K562 (cell line): ENCODE results near the gene JPT2. TPM values are rescaled to one million over a fixed set of nuclear protein-coding genes. Genes with fewer than 3 reads are reported as not detected.

ENCODE experiments used
- ATAC-seq: fragments of 200-7000 bp; cut with Tn5 transposase; 3 replicates; pipeline ENCODE4 v1.9.1; 2020; ENCODE audit warnings: moderate library complexity
- BruUV-seq: library from RNA; stranded (reverse); fragments of 400-500 nt; replicated peaks from 2 replicates; lab custom pipeline; 2021; lab: Mats Ljungman, UMichigan
- CTCF ChIA-PET: fragments of 300-600 bp; formaldehyde crosslinking; extraction: SDS; loops from one replicate; lab custom pipeline; 2021; ENCODE audit warnings: low intra/inter-chr PET ratio; lab: Yijun Ruan, JAX
- POLR2A ChIA-PET: fragments of 300-600, 350-650 bp; sonication (Branson Sonifier 250); formaldehyde crosslinking; extraction: SDS; loops from one replicate; lab custom pipeline; 2021; ENCODE audit warnings: antibody characterized with exemption, inconsistent platforms; lab: Yijun Ruan, JAX
- DNase-seq, 4 experiments: peaks; one replicate each; pipeline versions ENCODE4 v3.0.0 to v3.0.0-alpha.2; 2011 to 2018; ENCODE audit warnings: low spot score in 3 of 4, mixed read lengths in 3 of 4; ENCODE audit errors: extremely low read depth in 1 of 4
- FAIRE-seq: peaks from 2 replicates; lab custom pipeline; 2011; peaks lifted over from hg19 to GRCh38; lab: Jason Lieb, UNC
- H2AFZ ChIP-seq: 2 replicates; pipeline ENCODE4 v1.6.0; 2011; ENCODE audit warnings: low read depth, low read length, control low read depth, inconsistent platforms
- H3K27ac ChIP-seq: fragments of 200-600 bp; 3 replicates; pipeline ENCODE4 v1.8.0; 2011; ENCODE audit warnings: low read depth, mild to moderate bottlenecking, control low read depth, inconsistent platforms, low read length, moderate library complexity, mixed read lengths; ENCODE audit errors: extremely low read depth
- H3K27me3 ChIP-seq, 2 experiments: fragments of 300-600 bp in 1 of 2; 2 replicates in 1 of 2; 3 replicates in 1 of 2; pipeline versions ENCODE4 v1.6.0 to v1.8.0; 2011; ENCODE audit warnings: inconsistent platforms in 2 of 2, low read length in 2 of 2, mild to moderate bottlenecking in 1 of 2, mixed read lengths in 1 of 2, moderate library complexity in 1 of 2; ENCODE audit not compliant: control insufficient read depth in 2 of 2, insufficient read depth in 2 of 2
- H3K36me3 ChIP-seq: fragments of 300-600 bp; 3 replicates; pipeline ENCODE4 v1.8.0; 2011; ENCODE audit warnings: mild to moderate bottlenecking, low read length, inconsistent platforms; ENCODE audit not compliant: control insufficient read depth, insufficient read depth
- H3K4me1 ChIP-seq, 2 experiments: fragments of 200-600 bp in 1 of 2; replicated peaks in 1 of 2; 2 replicates in 1 of 2; 3 replicates in 1 of 2; pipeline versions ENCODE4 v1.5.1 to v1.8.0; 2011; ENCODE audit warnings: inconsistent platforms in 2 of 2, low read length in 2 of 2, mild to moderate bottlenecking in 1 of 2, mixed read lengths in 1 of 2, moderate library complexity in 1 of 2; ENCODE audit not compliant: control insufficient read depth in 2 of 2, insufficient read depth in 2 of 2
- H3K4me2 ChIP-seq: 2 replicates; pipeline ENCODE4 v1.6.1; 2011; ENCODE audit warnings: low read length, control low read depth, inconsistent platforms, mixed read lengths; ENCODE audit not compliant: insufficient read depth
- H3K4me3 ChIP-seq: fragments of 200-600 bp; sonication (generic), shearing (Covaris generic); 2 replicates; pipeline ENCODE4 v1.5.1; 2016; ENCODE audit warnings: control low read depth, inconsistent platforms
- H3K79me2 ChIP-seq: fragments of 200-600 bp; 3 replicates; pipeline ENCODE4 v1.8.0; 2011; ENCODE audit warnings: low read length, inconsistent platforms; ENCODE audit not compliant: control insufficient read depth, insufficient read depth
- H3K9ac ChIP-seq, 2 experiments: 2 replicates each; pipeline versions ENCODE4 v1.6.0 to v1.6.1; 2011; ENCODE audit warnings: low read depth in 2 of 2, low read length in 2 of 2, control low read depth in 1 of 2, inconsistent platforms in 1 of 2, mild to moderate bottlenecking in 1 of 2, mixed read lengths in 1 of 2; ENCODE audit not compliant: insufficient read depth in 1 of 2
- H3K9me1 ChIP-seq: one replicate; pipeline ENCODE4 v1.6.0; 2011; ENCODE audit warnings: inconsistent platforms, mild to moderate bottlenecking, low read length, moderate library complexity; ENCODE audit not compliant: control insufficient read depth, insufficient read depth
- H3K9me3 ChIP-seq: replicated peaks from 2 replicates; pipeline ENCODE4 v1.5.1; 2011; ENCODE audit warnings: low read depth, low read length, inconsistent platforms; ENCODE audit not compliant: control insufficient read depth, insufficient read depth
- H4K20me1 ChIP-seq: replicated peaks from 2 replicates; pipeline ENCODE4 v1.6.1; 2011; ENCODE audit warnings: low read length, inconsistent platforms, mixed read lengths; ENCODE audit not compliant: control insufficient read depth, insufficient read depth
- EP300 ChIP-seq: IDR thresholded peaks from 2 replicates; pipeline ENCODE4 v1.6.1; 2012; ENCODE audit warnings: low read length, improper control_type of control experiment
- GTF2B ChIP-seq: IDR thresholded peaks from 2 replicates; pipeline ENCODE4 v1.6.1; 2011; ENCODE audit not compliant: insufficient read length; ENCODE audit errors: extremely low read depth
- HOMEZ ChIP-seq: fragments of 250-450 bp; sonication (Bioruptor Pico); IDR thresholded peaks from 2 replicates; pipeline ENCODE4 v1.4.0; 2020; ENCODE audit warnings: mild to moderate bottlenecking, moderate library complexity
- JUNB ChIP-seq: fragments of 450-650 bp; formaldehyde crosslinking; conservative IDR thresholded peaks from 2 replicates; pipeline ENCODE4 v1.4.0; 2020; ENCODE audit warnings: mild to moderate bottlenecking
- NFE2 ChIP-seq: IDR thresholded peaks from 2 replicates; pipeline ENCODE4 v1.6.1; 2014; ENCODE audit warnings: antibody characterized with exemption, low read depth
- NFIC ChIP-seq: fragments of 450-650 bp; IDR thresholded peaks from 2 replicates; pipeline ENCODE4 v1.6.1; 2017; ENCODE audit warnings: mild to moderate bottlenecking, inconsistent platforms
- PTTG1 ChIP-seq: fragments of 450-650 bp; IDR thresholded peaks from 2 replicates; pipeline ENCODE4 v1.6.1; 2016; ENCODE audit warnings: low read depth, mild to moderate bottlenecking, missing genetic modification characterization, missing compliant biosample characterization
- PURB ChIP-seq: sonication (generic); formaldehyde crosslinking; IDR thresholded peaks from 2 replicates; pipeline ENCODE4 v1.9.0; 2021; ENCODE audit warnings: low read depth, mild to moderate bottlenecking, missing genetic modification reagents
- ZNF232 ChIP-seq: sonication (generic); formaldehyde crosslinking; IDR thresholded peaks from 2 replicates; pipeline ENCODE4 v1.8.0; 2022; ENCODE audit warnings: mild to moderate bottlenecking, missing genetic modification reagents
- ZNF316 ChIP-seq: fragments of 450-650 bp; IDR thresholded peaks from 2 replicates; pipeline ENCODE4 v1.6.1; 2016
- ZNF431 ChIP-seq: sonication (generic); formaldehyde crosslinking; IDR thresholded peaks from 2 replicates; pipeline ENCODE4 v1.8.0; 2022; ENCODE audit warnings: mild to moderate bottlenecking, missing genetic modification reagents
- WGBS: fragments of 100-300 bp; shearing (Covaris generic); methylation state at CpG from one replicate; pipeline ENCODE4 v1.1.6; 2016; ENCODE audit warnings: low coverage, mixed read lengths; ENCODE audit not compliant: insufficient coverage; ENCODE audit errors: missing lambda C conversion rate; 5-methylcytosine and 5-hydroxymethylcytosine counted together
- in situ Hi-C: fragments of 300-500 bp; cut with MboI; formaldehyde crosslinking; loops from 4 replicates; pipeline ENCODE4 v1.15.0; 2018; ENCODE audit warnings: inconsistent platforms, mixed read lengths
- intact Hi-C: fragments of 100-400 bp; cut with micrococcal nuclease; formaldehyde crosslinking; loops from 2 replicates; pipeline ENCODE4 v1.14.2; 2022
- polyA plus RNA-seq, 8 experiments: library from polyadenylated mRNA; depleted of rRNA in 4 of 8; stranded (reverse) in 5 of 8; unstranded in 3 of 8; fragments of >200 nt; fragmentation: Nextera tagmentation in 2 of 8; fragmentation: Illumina TruSeq in 1 of 8; extraction: Ambion mirVana in 2 of 8; extraction: Trizol in 1 of 8; gene quantifications; 2 replicates each; pipeline versions ENCODE4 v1.2.1 to v1.2.3, GENCODE V29; 2011 to 2014; ENCODE audit warnings: inconsistent platforms in 1 of 8, missing spikeins in 1 of 8
- total RNA-seq, 7 experiments: library from RNA; depleted of rRNA in 6 of 7; stranded (reverse); fragments of >200 nt in 6 of 7; fragmentation: Illumina TruSeq in 2 of 7; extraction: Trizol in 2 of 7; gene quantifications; 2 replicates each; pipeline versions ENCODE4 v1.2.1 to v1.2.3, GENCODE V29; 2011 to 2021; ENCODE audit warnings: low replicate concordance in 1 of 7

JPT2 gene
- total and polyA plus RNA-seq, 9 of the 15 experiments (the other 6 are each of a cell fraction or from before 2014, with no cell fraction given): 25.5 to 133 (median 106) TPM

- Histone ChIP-seq H3K4me1 (peaks cover 0 to 22% of the 10 kb centered on the region in 2 experiments; a peak in 2 of 5 replicates), H3K4me3 (no peak overlapping the region), H3K79me2 (no peaks in the 10 kb centered on the region; the same call in 2 of the 3 replicates), H2AFZ (no peak overlapping the region), H3K9ac (no peak overlapping the region), H3K9me1 (no peaks in the 10 kb centered on the region), H3K36me3 (peaks cover 65% of the 10 kb centered on the region; the same call in 2 of the 3 replicates), H3K4me2 (no peak overlapping the region), H3K9me3 (peaks cover 17% of the 10 kb centered on the region), H3K27me3 (no peaks in the 10 kb centered on the region), H3K27ac (no peak overlapping the region), H4K20me1 (no peaks in the 10 kb centered on the region)
- CTCF ChIA-PET: no interaction called here
- in situ Hi-C loops: no loop called here
- POLR2A ChIA-PET: interaction anchor here (0.6 to 0.7 kb wide), 2 partner anchors 16 to 46 kb away, joined by 3 read pairs; no protein-coding TSS in a partner anchor
- TF ChIP-seq GTF2B: no peak
- TF ChIP-seq ZNF232: no peak
- TF ChIP-seq NFE2: no peak
- no peak for TF ChIP-seq HOMEZ
- TF ChIP-seq PURB: no peak
- no peak for TF ChIP-seq EP300
- TF ChIP-seq NFIC: no peak
- TF ChIP-seq PTTG1: no peak
- no peak for TF ChIP-seq ZNF316
- TF ChIP-seq JUNB (CRISPR knock-in tag): no peak
- TF ChIP-seq ZNF431 (CRISPR knock-in tag): no peak
- 99% methylated on average over 7 of the region's 7 CpGs for WGBS
- intact Hi-C loops: no loop called here
- no peak for DNase-seq
- TSS peak; percentile 22 for BruUV-seq
- no peak for FAIRE-seq
- no peak for ATAC-seq
These were observed 53.0 kb downstream of the JPT2 start for GRCh38 chr16:1731073-1731472.
